Colon (tissue), 2 donors: ENCODE results near the gene FOXA2.
"Not testable (repeated sequence)": the region's sequence is repeated elsewhere in the genome, so short reads cannot be mapped to it uniquely, and the experiment has no call there.

ENCODE experiments used
- FAIRE-seq: peaks from 2 replicates; lab custom pipeline; 2012; peaks lifted over from hg19 to GRCh38; lab: Jason Lieb, UNC
- donor health status: control.
- donor health status: control.

The FOXA2 gene

GRCh38 chr20:22584522-22584921, at the start of gene FOXA2:
Gene FOXA2, minus strand, starts transcription at chr20:22584572. Its CDS starts 294 bp downstream, at chr20:22584278.
- no peak for FAIRE-seq

GRCh38 chr20:22630701-22631100, 46.3 kb upstream of the FOXA2 start:
- FAIRE-seq = no peak

GRCh38 chr20:22629927-22630326, 45.6 kb upstream of the FOXA2 start:
- FAIRE-seq = no peak

- FAIRE-seq = no peak
Measured at GRCh38 chr20:22629447-22629846, 45.1 kb upstream of the FOXA2 start.

- FAIRE-seq = no peak
Measured at GRCh38 chr20:22626496-22626895, 42.1 kb upstream of the FOXA2 start.

GRCh38 chr20:22623211-22623610, 38.8 kb upstream of the FOXA2 start:
- FAIRE-seq = no peak

- FAIRE-seq = no peak
Measured at GRCh38 chr20:22620342-22620741, 36.0 kb upstream of the FOXA2 start.

- FAIRE-seq = no peak
Measured at GRCh38 chr20:22619806-22620205, 35.4 kb upstream of the FOXA2 start.

- no peak for FAIRE-seq
Measured at GRCh38 chr20:22619272-22619671, 34.9 kb upstream of the FOXA2 start.

- FAIRE-seq = no peak
Measured at GRCh38 chr20:22617160-22617559, 32.8 kb upstream of the FOXA2 start.

GRCh38 chr20:22616551-22616950, 32.2 kb upstream of the FOXA2 start:
- no peak for FAIRE-seq

- FAIRE-seq = no peak
Measured at GRCh38 chr20:22615425-22615824, 31.1 kb upstream of the FOXA2 start.

- no peak for FAIRE-seq
Measured at GRCh38 chr20:22611636-22612035, 27.3 kb upstream of the FOXA2 start.

- FAIRE-seq = no peak
Measured at GRCh38 chr20:22607695-22608094, 23.3 kb upstream of the FOXA2 start.

GRCh38 chr20:22604815-22605214, 20.4 kb upstream of the FOXA2 start:
- no peak for FAIRE-seq

- no peak for FAIRE-seq
Measured at GRCh38 chr20:22601361-22602141, 17.2 kb upstream of the FOXA2 start.

- FAIRE-seq = not testable (repeated sequence)
Measured at GRCh38 chr20:22599258-22599657, 14.9 kb upstream of the FOXA2 start.

- no peak for FAIRE-seq
Measured at GRCh38 chr20:22597303-22597702, 12.9 kb upstream of the FOXA2 start.

- FAIRE-seq = no peak
Measured at GRCh38 chr20:22590662-22591061, 6.3 kb upstream of the FOXA2 start.

GRCh38 chr20:22586645-22587310, 2.4 kb upstream of the FOXA2 start:
- no peak for FAIRE-seq

GRCh38 chr20:22585786-22586493, 1.6 kb upstream of the FOXA2 start:
- FAIRE-seq = no peak

GRCh38 chr20:22584922-22585785, 782 bp upstream of the FOXA2 start:
- no peak for FAIRE-seq
